Skin of body (tissue), 3 donors: ENCODE measurements around the gene ZNF714. TPM values are rescaled to one million over a fixed set of nuclear protein-coding genes. Genes with fewer than 3 reads are reported as not detected.
"Not testable (repeated sequence)": the region's sequence is repeated elsewhere in the genome, so short reads cannot be mapped to it uniquely, and the experiment has no call there.

Experiments used
- DNase-seq: peaks from one replicate; lab custom pipeline; 2025; lab: John Stamatoyannopoulos, UW
- small RNA-seq: library from RNA; depleted of rRNA; stranded (forward); fragments of <200 nt; gene quantifications from one replicate; pipeline ENCODE3, GENCODE V24; 2014; ENCODE audit warnings: low replicate concordance
- total RNA-seq: library from RNA; depleted of rRNA; stranded (reverse); fragments of >200 nt; gene quantifications from one replicate; pipeline ENCODE4 v1.2.3, GENCODE V29; 2014

ZNF714 gene
- total RNA-seq, 1 donor from 2014 or later, result 15.8 TPM

DNA sequence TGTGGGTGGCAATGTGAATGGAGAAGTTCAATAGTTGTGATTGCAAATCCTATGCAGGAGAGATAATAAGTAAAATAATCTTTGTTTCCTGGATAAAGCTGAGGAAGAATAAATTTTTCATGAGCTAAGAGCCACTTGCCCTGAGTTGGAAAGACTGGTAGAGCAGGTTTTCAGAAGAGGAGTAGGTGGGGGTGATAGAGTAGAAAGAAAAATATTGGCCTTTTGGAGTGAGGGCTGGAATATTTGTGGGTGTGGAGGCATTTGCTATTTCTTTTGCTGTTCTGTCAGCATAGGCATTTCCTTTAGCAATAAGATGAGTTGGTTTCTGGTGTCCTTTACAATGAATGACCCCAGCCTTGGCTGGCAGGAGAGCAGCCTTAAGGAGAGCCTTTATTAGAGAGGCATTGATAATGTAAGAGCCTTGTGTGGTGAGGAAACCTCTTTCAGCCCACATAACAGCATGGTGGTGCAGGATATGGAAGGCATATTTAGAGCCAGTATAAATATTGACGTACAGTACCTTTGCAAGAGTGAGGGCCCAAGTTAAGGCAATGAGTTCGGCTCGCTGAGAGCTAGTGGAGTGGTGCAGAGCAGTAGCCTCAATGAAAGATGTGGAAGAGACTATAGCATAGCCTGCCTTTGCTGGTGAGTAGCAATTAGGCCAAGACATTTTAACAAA, 48.2 kb downstream of the ZNF714 start:
- no peak for DNase-seq

DNA sequence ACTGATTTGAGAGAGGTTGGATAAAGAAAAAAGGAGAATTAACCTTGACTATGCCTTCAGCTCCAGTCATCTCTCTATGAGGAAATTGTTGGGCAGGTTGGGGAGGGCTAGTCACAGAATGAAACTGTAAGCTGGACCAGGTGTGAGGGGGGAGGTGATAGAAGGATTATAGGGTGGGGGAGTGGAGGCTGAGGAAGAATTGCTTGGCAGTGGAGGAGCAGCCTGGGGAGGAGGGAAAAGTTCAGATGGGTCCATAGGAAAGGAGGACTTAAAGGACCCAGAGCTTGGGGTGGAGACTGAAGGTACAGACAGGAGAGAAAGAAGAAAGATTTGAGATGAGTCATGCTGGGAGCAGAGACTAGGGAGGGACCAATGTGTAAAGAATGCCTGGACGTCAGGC, 51.6 kb downstream of the ZNF714 start:
- DNase-seq, result no peak

DNA sequence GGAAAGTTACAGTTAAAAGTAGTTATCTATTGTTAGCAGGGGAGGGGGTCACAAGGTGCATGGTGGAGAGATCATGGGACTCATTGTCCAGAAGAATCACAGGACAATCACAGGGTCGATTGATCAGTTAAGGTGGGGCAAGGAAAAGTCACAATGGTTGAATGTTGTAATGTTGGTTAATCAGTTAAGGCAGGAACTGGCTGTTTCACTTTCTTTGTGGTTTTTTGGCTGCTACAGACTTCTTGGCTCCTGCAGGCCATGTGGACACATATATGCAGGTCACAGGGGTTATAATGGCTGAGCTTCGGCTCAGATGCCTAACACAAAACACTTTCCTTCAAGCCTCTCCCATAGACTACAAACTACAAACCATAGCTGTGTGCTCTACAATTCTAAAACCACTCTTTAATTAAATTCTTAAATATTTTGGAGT, 52.9 kb downstream of the ZNF714 start:
- no peak for DNase-seq

DNA sequence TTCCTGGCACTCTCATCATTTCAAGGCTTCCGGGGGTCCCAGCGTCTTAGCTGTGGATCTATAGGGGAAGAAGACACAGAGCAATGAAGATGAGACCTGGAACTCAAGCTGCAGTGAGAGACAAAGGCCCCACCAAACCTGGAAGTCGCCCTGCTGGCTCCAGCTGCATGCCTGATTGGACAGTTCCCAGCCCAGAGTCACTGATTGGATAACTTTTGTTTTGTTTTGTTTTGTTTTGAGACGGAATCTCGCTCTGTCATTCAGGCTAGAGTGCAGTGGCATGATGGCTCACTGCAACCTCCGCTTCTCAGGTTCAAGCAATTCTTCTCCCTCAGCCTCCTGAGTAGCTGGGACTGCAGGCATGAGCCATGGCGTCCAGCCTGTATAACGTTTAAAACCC, 53.4 kb downstream of the ZNF714 start:
- DNase-seq, result no peak

DNA sequence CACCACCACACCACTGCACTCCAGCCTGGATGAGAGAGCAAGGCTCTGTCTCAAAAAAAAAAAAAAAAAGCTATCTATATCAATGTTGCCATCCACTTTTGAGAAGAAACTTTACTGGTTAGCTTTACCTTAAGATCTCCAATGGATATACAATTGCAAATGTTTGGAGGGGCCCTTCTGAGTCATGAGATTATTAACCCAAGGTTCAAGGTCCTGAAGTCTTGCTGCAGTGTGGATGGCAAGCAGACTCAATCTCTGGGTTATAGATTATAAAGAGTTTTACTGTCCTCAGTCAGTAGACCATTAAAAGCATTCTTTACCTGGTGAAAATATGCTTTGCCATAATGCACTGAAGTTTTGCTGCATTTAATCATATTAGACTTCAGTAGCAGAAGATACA, 56.1 kb downstream of the ZNF714 start:
- no peak for DNase-seq

DNA sequence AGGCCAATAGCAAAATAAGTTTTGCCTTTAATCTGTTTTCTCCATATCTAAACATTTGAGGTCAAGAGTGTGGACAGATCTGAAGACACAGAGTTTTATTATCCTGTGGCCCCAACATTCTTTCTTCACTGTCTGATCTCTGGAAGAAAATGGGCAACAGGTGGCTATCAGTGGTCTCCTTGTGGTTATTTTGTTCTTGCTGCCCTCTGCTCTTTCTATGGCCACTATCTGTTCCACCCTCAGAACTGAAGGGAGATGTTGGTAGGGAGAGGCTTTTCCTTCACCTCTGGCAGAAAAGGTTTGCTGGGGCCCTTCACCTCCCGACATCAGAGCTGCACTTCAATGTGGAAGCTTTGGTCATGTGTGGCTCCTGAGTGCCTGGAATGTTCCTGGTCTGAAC, 59.0 kb downstream of the ZNF714 start:
- DNase-seq, result not testable (repeated sequence)

DNA sequence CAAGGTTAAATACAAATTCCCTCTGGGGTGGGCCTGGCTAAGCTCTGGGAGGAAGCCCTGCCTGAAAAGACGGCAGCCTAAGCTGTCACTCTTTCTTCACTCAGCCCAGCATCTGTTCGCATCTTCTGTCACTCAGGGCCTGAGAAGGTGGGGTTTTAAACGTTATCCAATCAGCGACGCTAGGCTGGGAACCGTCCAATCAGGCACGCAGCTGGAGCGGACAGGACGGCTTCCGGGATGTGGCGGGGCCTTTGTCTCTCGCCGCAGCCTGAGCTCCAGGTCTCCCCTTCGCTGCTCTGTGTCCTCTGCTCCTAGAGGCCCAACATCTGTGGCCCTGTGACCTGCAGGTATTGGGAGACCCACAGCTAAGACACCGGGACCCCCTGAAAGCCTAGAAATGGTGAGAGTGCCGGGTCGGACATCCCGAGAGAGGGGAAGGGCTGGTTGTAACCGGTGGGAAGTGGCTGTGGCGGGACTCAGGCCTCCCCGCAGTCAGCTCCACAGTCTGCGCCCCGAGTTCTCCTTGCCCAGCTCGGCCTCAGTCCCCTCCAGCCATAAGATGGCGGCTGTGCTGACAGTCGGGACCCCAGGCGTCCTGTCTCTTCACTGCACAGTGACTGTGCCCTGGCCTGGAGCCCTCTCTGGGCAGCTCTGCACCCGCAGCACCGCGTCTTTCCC, 59.9 kb downstream of the ZNF714 start, which contains the start of gene ZNF431:
TSS of gene ZNF431 (plus strand) at position 254 of the 678 bp plus-strand sequence. CDS start at position 398, 144 bp downstream.
- peak; percentile 97 for DNase-seq

DNA sequence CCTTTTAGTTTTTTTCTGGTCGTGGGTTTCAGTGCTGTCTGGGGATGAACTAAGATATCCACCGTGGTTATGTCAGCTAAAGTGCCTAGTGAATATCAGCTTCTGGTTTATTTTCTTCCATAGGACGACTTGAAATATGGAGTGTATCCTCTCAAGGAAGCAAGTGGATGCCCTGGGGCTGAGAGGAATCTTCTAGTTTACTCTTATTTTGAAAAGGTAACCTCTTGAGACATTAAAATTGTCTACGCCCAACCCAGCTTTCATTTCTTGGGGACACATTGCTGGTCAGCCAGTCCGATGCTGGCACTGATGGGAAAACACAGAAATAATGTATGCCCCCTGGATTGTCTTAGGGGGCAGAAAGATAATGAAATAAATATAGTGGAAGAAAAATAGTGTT, 61.4 kb downstream of the ZNF714 start:
- DNase-seq, result no peak

DNA sequence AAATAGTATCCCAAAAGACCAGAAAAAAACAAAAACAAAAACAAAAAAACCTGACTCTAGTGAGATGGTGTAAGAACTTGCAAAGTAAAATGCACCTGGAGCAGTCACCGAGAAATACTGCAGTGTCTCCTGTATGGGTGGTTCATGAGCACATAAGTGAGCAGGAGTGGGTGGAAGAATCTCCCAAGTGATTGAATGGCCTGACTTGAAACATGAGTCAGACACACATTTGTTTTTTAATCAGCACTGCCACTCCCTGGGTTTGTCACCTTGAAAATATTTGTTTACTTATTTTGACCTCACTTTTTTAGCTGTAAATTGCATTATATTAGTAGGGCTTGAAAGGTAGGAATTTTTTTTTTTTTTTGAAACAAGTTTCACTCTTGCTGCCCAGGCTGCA, 61.9 kb downstream of the ZNF714 start:
- no peak for DNase-seq

DNA sequence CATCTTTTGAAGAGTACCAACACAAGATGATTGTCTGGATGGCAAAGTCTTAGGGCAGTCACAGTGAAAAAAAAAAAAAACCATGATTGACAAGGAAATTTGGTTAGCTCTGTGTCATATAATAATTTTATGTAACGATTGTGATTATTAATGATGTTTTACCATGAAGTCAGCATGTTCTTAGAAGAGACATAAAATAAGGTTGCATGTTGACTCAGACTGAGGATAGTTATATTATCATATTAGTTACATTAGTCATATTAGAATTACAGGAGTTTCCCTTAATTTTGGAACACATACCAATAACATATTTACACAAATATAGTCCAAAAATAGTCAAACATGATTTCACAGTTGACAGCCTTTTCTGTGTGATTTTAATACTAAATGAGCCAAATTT, 65.5 kb downstream of the ZNF714 start:
- no peak for DNase-seq

DNA sequence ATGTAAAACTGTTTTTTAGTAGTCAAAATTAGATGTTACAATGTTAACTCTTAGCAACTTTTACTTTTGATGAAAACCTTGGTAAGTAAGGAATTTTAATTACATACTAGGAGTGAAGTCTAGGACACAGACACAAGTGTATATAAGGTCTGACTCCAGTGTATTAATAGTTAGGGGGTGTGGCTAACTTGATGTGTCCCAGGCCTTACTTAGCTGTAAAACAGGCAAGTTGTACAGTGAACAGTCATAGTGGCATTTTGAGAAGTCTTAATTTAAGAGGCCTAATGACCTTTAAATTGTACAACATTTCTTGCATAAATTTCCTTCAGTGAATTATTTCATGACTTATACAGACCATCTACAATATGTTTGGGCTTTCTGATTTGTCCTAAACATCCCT, 66.7 kb downstream of the ZNF714 start:
- DNase-seq, result no peak

DNA sequence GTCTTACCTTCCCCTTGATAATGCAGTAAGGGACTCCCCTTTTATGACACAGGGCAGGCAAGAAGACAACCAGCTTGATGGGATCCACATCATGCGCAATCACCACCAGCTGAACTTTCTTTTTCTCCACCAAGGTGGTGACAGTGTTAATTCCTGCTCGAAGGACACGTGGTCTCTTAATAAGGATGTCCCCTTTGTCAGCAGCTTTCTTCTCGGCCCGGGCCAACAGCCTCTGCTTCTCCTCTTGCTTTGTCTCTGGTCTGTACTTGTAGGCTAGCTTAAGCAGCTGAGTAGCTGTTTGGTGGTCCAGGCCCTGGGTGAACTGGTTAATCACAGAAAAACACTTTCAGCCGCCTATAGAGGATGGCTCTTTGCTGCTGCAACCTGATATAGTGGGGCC, 67.9 kb downstream of the ZNF714 start:
- no peak for DNase-seq

DNA sequence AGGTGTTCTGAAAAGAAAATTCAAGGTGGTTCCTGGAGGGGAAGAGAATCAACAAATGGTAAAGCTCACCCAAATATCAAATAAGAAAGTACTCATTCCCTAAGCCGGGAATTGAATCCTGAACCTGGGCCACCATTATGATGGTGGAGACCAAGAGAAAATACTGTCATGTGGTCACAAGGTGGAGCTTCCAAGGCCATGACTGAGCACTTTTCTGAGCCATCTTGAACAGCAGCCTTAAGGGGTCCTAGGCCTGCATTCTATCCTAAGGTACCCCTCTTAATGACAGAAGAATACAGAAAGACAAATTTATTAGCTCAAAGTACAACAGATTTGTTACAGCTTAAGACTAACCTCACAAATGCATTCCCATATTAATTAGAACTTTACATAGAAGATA, 69.5 kb downstream of the ZNF714 start:
- no peak for DNase-seq

DNA sequence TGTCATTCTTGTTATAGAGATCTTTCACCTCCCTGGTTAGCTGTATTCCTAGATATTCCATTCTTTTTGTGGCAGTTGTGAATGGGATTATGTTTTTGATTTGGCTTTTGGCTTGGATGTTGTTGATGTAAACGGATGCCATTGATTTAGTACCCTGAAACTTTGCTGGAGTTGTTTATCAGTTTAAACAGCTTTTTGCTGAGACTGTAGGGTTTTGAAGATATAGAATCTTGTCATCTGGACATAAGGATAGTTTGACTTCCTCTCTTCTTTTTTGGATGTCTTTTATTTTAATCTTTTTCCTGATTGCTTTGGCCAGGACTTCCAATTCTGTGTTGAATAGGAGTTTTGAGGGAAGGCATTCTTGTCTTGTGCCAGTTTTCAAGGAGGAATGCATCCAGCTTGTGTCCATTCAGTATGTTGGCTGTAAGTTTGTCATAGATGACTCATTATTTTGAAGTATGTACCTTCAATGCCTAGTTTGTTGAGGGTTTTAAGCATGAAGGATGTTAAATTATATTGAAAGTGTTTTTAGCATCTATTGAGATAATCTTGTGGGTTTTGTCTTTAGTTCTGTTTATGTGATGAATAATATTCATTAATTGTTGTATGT, 76.6 kb downstream of the ZNF714 start:
- no peak for DNase-seq

DNA sequence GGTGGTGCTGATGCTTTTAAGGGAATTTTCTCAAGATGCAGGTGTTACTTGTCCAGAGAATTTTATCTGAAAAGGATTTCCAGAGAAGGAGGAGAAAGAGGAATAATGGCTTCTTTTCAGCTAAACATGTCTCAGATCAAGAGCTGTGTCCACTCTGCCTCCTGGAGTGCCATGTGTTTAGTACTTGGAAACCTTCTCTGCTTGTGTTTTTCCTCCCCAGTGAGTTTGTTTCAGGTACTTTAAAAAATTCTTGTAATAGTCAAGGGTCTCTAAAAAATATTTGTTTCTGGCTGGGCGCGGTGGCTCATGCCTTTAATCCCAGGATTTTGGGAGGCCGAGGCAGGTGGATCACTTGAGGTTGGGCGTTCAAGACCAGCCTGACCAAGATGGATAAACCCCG, 82.5 kb downstream of the ZNF714 start:
- no peak for DNase-seq

DNA sequence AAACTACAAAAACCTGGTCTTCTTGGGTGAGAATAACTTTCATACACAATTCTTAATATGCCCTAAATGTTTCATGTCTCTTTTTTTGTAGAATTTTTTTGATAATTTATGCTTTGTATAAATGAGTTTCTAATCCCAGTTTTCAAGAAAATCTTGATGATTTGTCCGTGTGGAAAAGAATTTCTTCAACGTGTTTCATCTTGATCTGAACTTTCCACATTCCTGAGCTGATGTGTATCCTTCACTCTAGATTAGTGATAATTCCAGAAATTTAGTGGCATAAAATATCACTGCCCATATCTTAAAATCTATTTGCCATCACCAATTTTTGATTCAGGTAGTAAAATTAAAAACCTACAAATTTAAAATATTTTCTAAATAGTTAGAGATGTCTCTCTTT, 84.4 kb downstream of the ZNF714 start:
- no peak for DNase-seq

Small RNAs within 50 kb of the gene (small RNA-seq; reads per million reads assigned to genes)
- gene RNA5SP469, result not detected

Other genes with a start within 250 kb of the ZNF714 start
- 14.7 TPM for gene ZNF85, start 159.0 kb upstream of the ZNF714 start, total RNA-seq
- 22.9 TPM for gene ZNF430, start 61.5 kb upstream of the ZNF714 start, total RNA-seq
- gene ZNF431, start 59.8 kb downstream of the ZNF714 start, total RNA-seq, result 16.1 TPM
- 17.3 TPM for gene ZNF708, start 247.2 kb downstream of the ZNF714 start, total RNA-seq